Stimulated activated CD4-positive, alpha-beta T cell treated with anti-CD3 and anti-CD28 coated beads, Interleukin-15, amount 100 ng/mL, for 24 hours (primary cell): ENCODE results near the gene MAX.

Source experiments
- DNase-seq: peaks from one replicate; pipeline ENCODE4 v3.0.0-alpha.2; 2020

The MAX gene, protein sequence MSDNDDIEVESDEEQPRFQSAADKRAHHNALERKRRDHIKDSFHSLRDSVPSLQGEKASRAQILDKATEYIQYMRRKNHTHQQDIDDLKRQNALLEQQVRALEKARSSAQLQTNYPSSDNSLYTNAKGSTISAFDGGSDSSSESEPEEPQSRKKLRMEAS

DNA sequence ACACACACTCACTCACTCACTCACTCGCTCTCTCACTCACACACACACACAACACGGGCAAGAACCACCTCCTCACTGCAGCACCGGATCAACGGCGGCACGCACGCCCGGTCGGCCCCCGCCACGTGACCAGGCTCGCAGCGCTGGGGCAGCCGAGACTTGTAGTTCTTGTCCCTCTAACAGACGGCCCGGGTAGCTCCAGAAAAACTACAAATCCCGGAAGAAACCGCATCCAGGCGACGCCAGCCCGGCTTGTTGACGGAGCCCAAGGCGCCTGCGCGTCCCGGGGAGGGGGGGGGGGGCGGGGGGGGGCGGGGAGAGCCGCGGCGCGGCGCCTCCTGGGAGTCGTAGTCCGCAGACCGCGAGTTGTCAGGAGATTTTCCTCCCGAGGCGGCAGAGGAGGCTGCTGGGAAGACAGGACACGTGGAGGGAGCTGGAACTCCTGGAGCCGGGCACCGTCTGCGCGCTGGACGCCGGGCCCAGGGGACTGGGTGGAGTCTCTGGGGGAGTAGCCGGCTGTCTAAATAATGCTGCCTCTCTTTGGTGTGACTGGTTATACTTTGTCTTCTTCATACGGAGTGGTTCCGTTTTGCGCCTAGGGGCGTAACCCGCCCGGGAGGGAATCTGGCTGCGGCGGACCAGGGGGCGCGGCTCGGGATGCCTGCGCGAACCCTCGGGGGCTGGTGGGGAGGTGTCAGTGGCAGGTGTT lies at the start of gene MAX:
Gene MAX (minus strand): TSS at position 77 of the 709 bp plus-strand sequence. CDS start 178 bp downstream, outside the sequence.
- peak; percentile 98 for DNase-seq

DNA sequence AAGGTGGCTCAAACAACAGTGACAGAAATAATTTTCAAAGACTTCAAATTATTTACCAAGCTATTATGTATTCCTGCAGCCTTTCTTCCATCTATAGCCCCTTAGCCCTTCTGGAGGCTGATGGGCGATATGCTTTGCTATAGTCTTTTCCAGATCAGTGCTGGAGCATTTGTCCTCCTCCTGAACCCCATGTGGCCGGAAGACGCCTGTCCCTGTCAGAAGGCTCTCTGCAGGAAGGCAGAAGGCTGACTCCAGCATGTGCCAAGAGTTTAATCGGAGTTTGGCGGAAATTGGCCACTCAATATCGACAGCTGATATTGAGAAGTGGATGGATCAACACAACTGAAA lies 49.3 kb upstream of the MAX start:
- DNase-seq = no peak

DNA sequence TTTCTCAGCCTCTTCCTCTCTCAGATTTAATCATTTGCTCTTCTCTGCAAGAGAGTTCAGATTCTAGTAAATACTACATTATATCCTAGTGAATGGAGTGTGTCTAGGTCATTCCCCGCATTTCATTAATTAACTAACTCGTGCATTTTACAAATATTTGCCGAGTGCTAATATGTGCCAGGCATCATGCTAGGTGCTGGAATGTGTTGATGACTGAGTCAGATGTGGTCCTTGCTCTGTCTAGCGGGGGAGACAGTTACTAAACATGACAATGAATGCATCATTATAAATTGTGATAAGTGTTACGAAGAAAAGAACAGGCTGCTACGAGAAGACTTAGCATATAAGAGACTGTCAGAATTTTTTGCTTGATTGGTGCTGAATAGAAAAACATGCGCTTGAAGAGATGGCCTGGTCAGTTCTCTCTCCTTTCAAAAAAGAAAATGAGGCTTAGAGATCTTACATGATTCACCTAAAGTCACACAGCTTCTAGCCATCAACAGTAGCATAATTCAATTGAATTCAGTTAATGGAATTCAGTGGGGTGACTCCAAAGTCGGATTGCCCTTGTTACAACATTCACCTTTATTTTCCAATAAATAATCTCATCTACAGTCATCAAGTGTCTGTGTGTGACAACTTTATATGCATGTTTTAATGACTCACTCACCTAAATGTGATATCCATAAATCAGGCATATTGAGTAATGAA lies 48.7 kb upstream of the MAX start:
- no peak for DNase-seq

DNA sequence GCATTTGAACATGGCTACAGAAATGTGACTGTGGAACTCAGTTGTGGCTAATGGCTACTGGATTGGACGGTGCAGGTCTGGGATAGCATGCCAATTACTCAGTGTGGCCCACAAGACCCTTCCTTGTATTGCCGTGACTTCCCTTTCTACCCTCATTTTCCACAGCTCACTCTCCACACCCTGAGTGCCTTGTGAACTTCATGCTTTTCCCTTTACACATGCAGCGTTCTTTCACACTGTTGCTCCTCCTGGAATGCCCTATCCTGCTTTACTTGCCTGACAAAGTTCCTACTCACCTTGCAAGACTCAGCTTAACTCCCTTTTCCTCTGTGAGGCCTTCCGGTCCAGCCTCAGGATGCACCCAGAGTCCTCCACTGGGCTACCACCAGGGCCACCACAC lies 46.8 kb upstream of the MAX start:
- DNase-seq = no peak

DNA sequence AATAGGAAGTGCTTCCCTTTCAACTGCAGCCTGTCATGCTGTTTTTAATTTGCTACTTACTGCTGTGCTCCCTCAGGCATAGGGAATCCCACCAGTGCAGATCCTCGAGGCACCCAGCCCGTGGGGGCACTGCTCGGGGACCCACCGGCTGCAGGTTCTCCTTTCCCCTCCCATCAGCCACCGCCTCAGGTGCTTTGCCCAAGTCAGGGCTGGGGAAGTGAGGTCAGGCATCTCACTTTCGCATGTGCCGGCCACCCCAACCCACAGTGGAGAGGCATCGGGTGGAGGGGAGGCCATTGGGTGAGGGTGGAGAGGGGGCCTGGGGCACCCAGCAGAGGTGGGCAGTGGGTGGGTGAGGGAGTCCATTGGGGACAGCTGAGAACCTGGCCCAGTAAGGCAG lies 41.9 kb upstream of the MAX start:
- no peak for DNase-seq

DNA sequence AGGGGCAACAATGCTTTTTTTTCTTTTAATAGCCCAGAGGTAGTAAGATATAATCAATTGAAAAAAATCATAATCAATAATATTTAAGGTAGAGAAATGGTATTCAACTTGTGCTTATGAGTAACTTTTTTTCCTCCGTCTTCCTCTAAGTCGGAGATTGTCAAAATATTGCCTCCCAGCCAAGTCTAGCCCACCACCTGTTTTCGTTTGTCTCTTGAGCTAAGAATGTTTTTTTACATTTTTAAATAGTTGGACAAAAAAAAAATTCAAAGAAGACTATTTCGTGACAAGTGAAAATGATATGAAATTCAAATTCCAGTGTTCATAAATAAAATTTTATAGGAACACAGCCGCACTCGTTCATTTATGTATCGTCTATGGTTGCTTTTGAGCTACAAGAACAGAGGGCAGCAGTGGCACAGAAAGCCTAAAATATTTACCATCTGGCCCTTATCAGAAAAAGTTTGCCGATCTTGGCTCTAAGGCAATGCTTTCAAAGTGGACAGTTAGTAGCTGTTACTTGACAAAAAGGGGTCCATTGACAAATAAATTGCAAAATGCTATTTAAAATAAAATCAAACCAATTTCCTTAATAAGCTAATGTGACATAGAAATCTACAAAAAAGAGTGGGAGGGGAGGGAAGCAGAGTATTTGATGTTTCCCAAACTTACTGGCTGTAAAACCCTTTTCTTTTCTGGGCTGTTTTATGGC lies 40.8 kb upstream of the MAX start:
- DNase-seq = no peak

DNA sequence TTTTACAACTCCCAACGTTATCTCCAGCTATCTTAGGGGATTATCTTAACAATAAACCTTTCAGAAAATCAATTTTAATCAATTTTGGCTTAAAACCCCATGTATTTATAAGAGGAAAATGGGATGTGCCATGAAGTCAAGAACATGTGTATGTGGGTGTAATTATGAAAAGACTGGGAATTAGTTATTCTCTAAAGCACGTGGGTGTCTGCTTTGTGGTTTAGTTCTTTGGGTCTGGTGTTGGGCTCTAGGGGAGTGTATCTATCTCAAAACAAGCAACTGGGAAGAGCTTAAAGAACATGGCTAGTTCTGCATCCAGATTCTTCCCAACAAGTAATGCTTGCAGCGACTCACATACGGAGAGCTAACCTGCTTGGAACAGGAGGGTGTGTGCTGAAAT lies 40.1 kb upstream of the MAX start:
- no peak for DNase-seq

DNA sequence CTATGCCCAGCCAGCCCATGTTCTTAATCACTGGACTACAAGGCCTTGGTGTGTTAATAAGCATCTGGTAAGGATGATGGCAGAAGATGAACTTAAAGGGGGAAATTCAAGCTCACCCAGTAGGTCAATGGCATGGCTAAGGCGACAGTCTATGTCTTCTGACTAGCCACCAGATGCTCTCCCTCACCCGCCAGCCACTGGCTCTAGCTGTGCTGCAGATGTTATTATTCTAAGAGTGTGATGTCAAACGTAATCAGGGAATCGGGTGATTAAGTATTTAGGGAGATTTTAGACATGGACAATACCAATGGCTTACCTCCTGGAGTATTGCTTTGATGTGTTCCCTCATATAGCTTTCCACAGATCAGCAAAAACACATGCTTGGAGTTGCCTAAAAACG lies 39.2 kb upstream of the MAX start:
- no peak for DNase-seq

DNA sequence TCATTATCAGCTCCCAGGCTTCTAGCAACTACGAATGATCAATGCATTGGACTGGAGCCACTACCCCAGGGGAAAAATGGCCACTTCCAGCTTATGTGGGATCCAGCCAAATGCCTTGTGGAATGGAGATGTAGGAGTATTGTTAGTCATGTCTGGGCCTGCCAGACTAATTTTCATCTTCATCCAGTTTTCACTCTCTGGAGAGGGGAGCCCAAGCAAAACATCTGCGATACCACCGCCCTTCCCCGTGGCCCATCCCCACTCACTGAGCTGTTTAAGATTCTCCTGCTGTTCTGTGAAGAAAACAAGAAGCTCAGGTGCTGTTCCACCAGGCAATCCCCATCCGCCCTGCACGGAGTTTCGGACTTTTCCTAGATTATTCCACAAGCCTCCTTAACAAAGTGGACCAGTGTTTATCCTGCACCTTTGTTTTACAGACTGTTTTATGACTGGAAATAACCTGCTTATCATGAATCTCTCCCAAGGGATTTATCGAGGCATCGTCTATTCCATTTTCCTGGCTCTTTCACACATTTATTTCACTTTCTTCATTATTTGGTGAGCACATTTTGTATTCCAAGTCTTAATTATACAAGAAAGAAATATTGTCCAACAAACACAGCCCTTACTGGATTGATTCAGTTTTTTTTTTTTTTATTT lies 35.5 kb upstream of the MAX start:
- no peak for DNase-seq

DNA sequence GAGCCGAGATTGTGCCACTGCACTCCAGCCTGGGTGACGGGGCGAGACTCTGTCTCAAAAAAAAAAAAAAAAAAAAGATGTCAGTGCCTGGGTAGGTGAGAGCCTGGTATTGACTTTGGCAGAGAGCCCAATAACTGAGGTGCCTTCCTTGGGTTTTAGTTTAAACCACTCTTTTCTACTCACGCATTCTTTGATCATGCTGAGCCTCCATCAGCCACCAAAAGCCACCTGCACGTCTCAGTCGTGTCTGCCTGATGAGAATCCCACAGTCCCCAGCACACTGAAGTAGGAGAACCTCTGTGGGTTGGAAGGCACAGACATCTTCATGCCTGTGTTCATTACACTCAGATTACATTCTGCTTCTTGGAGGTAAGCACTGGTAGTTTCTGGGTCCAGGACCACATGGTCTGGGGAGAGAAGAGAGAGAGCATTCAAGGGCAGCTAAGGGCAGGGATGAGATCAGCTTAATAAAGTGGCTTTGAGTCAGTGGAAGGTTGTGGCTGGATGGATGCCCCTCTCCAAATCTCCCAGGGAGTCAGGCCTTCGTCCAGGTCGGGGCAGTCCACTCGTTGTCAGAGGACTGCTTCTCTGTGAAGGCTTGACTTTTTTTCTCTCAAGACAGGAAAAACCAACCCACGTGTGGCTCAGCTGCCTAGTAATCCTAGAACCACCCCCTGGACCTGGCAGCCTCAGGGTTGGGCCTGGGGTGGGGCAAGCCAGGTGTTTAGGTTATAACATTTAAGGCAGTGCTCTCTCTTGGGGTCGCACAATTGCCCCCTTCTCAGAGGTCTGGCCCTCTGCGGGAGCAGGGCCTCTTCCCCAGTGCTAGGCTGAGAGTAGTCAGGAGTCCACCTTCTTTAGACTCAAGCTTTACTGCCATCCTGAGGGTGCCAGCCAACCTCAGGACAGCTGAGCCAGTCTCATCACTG lies 32.6 kb upstream of the MAX start:
- no peak for DNase-seq

DNA sequence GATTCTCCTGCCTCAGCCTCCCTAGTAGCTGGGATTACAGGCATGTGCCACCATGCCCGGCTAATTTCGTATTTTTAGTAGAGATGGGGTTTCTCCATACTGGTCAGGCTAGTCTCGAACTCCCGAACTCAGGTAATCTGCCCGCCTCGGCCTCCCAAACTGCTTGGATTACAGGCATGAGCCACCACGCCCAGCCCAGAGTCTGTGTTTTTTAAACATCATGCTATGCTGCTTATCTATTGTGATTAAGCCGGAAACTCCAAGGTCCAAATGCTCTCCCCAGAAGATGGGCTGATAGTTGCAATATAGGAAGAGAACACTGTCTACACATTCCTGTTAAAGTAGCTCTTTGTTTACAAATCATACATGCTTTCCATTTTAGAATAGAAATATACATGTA lies 30.5 kb upstream of the MAX start:
- DNase-seq = no peak

DNA sequence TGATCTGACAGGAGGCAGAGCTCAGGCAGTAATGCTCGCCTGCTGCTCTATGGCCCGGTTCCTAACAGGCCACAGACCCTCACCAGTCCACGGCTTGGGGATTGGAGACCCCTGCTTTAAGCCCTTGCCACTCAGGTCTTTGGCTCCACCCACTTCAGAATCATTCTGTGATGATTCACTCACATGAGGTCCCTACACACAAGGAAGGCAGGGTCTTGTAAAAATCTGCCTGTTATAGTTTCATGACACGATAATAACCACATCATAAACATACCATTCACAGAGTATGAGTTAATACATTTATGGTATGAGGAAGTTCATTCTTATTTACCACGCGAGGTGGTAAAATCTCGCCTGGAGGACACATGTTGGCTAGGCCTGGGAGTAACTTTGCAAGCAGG lies 29.0 kb upstream of the MAX start:
- DNase-seq = no peak

DNA sequence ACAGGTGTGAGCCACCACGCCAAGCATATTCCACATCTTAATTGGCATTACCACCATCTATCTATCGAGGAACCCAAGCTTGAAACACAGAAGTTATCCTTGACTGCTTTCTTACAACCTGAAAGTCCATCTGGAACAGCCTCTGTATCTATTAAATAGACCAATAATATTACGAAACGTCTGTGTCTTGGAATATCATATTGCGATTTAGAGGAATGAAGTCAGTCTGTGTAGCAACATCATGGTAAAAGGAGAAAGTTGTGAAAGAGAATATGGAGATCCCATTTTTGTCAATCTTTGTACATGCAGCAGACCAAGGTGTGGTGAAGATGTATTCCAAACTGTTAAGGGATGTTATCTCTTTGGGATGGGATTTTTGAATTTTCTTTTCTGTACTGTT lies 25.8 kb upstream of the MAX start:
- no peak for DNase-seq

DNA sequence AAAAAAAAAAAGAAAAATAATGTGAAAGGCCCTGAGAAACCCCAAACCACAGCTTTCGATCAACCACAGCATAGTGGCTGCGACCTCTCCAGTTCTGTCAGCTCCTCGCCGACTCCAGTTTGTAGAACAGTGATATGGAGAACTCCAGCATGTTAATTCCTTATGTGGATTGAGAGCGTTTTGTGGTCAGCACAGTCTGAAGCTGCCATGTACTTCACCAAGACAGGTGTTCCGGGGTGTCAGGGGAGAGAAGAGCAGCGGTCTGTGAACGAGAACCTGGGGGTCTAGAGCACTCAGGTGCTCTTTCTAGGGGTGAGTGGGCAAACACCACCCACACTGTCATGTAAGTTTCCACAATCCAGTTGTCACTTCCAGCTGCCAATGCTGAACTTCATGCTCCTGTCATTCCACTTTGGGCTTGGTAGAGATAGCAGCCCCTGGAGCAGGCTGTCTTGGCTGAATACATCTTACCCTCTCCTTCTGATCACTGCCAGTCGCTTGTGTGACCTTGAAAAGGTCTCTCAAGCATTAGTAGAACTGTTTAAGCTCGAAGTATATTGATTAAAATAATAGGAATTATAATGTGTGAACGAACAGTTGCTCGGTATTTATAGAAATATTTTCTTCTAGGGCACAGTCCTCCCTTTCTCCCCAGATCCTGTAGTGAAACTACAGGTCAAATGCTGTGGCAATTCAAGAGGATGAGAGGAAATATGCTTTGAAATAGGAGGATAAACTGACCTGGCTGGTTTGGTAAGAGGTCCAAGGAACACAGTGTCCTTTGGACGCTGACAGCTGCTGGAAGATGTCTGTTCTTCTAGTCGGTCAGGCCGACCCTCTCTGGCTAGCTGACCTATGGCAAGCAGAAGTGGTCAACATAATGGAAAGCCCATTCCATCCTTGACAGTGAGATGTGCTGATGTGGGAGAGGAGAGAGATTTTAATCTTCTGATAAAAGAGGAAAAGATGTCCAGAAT lies 15.7 kb upstream of the MAX start:
- no peak for DNase-seq

DNA sequence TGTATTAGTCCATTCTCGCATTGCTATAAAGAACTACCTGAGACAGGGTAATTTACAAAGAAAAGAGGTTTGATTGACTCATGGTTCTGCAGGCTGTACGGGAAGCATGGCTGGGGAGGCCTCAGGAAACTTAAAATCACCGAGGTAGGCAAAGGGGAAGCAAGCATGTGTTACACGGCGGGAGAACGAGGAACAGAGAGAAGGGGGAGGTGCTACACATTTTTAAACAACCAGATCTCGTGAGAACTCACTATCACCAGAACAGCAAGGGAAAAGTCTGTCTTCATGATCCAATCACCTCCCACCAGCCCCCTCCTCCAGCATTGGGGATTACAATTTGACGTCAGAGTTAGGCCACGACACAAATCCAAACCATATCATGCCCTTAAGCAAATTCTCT lies 13.3 kb upstream of the MAX start:
- no peak for DNase-seq

DNA sequence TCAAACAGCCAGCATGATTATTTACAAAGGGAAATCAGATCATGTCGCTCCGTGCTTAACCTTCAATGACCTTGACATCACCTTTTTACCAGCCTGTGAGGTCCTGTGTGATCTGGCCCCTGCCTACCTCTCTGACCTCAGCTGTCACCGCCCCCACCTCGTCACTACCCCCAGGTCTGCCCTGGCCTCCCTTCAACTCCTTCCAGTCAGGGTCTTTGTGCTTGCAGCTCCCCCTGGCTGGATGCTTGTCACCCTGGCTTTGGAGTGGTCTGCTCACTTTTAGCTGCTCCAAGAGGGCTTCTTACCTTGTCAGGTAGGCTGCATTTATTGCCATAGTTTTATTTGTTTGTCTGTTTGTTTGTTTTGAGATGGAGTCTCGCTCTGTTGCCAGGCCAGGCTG lies 8.2 kb upstream of the MAX start:
- no peak for DNase-seq

DNA sequence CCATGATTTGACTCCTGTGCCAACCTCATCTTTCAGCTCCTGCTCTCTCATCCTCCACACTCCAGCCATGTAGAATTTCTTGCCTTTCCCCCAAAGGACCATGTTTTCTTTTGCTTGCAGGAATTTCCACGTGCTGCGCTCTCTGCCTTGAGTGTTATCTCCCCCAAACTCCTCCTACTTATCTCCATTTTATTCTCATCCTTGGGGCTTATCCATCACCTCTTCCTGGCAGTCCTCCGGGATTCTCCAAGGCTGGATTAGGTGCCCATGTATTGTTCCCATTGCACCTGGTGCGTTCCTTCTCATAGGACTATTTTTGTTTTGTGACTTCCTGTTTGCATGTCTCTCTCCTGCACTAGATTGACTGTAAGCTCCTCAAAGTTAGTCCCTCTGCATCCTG lies 7.0 kb upstream of the MAX start:
- DNase-seq = no peak

DNA sequence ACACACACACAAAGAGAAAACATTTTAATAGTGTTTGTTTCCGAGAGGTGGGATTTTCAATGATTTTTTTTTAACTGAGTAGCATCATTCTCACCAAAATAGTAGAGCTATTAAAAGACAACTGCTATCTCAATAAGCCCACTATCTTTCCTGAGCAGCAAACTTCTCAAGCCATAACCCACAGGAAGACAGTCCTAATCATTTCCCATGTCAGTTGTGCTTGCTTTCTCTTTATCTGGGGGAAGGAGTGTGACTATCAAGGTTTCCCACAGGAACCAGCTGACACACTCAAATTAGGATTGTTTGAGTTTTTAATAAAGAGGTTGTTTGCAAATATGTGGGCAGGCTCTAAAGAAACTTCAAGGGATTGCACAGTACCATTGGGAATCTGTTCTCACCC lies 4.9 kb upstream of the MAX start:
- DNase-seq = no peak

DNA sequence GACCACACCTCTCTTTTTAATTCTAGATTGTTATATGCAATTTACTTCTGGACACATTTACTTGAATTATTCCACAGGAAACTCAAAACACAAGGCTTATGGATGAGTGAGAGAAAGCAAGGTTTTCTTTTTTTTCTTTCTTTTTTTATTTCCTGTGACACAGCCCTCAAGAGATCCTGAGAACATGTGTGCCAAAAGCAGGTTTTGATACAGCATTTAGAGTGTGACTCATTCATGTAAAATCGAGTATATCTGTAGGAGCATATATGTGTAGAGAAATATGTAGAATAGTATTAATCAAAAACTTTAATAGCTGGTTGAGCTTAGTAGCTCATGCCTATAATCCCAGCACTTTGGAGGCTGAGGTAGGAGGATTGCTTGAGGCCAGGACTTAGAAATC lies 4.4 kb upstream of the MAX start:
- DNase-seq = no peak

DNA sequence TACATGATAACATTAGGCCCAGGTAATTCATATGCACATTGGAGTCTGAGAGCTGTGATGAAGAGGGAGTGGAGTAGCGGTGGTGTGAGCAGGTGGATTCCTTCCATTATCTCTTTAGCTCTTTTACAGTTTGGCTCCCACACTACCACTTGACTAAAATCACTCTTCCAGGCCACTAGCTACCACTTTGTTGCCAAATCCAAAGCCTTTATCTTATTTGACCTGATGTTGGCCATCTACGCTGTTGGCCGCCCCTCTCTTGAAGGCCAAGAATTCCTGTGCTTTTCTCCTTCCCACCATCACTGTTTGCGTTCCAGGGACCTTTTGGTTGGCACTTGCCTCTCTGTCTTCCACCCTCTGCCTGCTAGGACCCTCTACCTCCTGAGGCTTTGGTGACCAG lies 4.0 kb upstream of the MAX start:
- no peak for DNase-seq

DNA sequence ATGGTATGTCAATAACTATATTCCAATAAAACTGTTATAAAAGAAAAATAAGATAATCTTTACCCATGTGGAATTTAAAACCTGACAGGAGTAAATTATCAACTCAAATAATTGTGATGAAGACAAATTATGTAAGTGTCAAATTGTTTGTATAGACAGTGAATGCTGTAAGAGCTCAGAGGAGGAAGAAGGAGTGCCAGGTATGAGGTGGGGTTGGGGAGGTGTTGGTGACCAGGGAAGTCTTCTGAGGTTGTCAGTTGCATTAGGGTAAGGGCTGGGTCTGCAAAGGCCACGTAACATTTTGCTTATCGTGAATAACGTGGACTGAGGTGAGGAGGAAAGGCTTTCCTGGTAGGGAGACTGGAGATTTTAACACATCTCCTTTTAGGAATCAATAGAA lies 2.5 kb upstream of the MAX start:
- DNase-seq = no peak
